A673 (cell line): ENCODE measurements around the gene KIF24. TPM values are rescaled to one million over a fixed set of nuclear protein-coding genes. Genes with fewer than 3 reads are reported as not detected.

ENCODE experiments used
- BruUV-seq: library from RNA; stranded (reverse); fragments of 400-500 nt; replicated peaks from 2 replicates; lab custom pipeline; 2021; lab: Mats Ljungman, UMichigan
- CTCF ChIA-PET: fragments of 300-600 bp; sonication (Branson Sonifier 250); formaldehyde crosslinking; loops from one replicate; lab custom pipeline; 2022; ENCODE audit warnings: antibody characterized with exemption; lab: Charles Lee
- POLR2A ChIA-PET: fragments of 300-600 bp; sonication (Branson Sonifier 250); formaldehyde crosslinking; loops from one replicate; lab custom pipeline; 2022; ENCODE audit warnings: antibody characterized with exemption; ENCODE audit not compliant: low non-redundant PET; lab: Charles Lee
- DNase-seq: peaks from one replicate; pipeline ENCODE4 v3.0.0-alpha.2; 2015; ENCODE audit warnings: low spot score
- H3K27ac ChIP-seq: fragments of 200-600 bp; sonication (generic); 2 replicates; pipeline ENCODE4 v1.5.1; 2016; ENCODE audit warnings: mixed run types, low read depth, mild to moderate bottlenecking, mixed read lengths, antibody characterized with exemption, low read length; ENCODE audit not compliant: poor library complexity, severe bottlenecking
- H3K27me3 ChIP-seq: fragments of 200-600 bp; sonication (generic); replicated peaks from 2 replicates; pipeline ENCODE4 v1.6.1; 2017; ENCODE audit warnings: mixed run types, low read depth, mild to moderate bottlenecking, mixed read lengths, antibody characterized with exemption, low read length; ENCODE audit not compliant: insufficient read depth, poor library complexity
- H3K36me3 ChIP-seq: fragments of 200-600 bp; sonication (generic); 2 replicates; pipeline ENCODE4 v1.6.1; 2016; ENCODE audit warnings: mixed run types, mild to moderate bottlenecking, mixed read lengths, antibody characterized with exemption, low read length; ENCODE audit not compliant: insufficient read depth, poor library complexity, severe bottlenecking
- H3K4me1 ChIP-seq: fragments of 200-600 bp; sonication (generic); 2 replicates; pipeline ENCODE4 v1.6.1; 2017; ENCODE audit warnings: mixed run types, mild to moderate bottlenecking, mixed read lengths, antibody characterized with exemption, low read length; ENCODE audit not compliant: insufficient read depth, poor library complexity, severe bottlenecking
- H3K4me3 ChIP-seq: fragments of 200-600 bp; sonication (generic); 2 replicates; pipeline ENCODE4 v1.5.1; 2016; ENCODE audit warnings: low read depth, mixed run types, mild to moderate bottlenecking, mixed read lengths, low read length; ENCODE audit not compliant: poor library complexity, severe bottlenecking
- H3K9me3 ChIP-seq: fragments of 200-600 bp; sonication (generic); 2 replicates; pipeline ENCODE4 v1.6.1; 2016; ENCODE audit warnings: mixed run types, low read depth, mild to moderate bottlenecking, mixed read lengths, antibody characterized with exemption, low read length; ENCODE audit not compliant: poor library complexity, severe bottlenecking
- CTCF ChIP-seq: fragments of 300-800, 200-600 bp; sonication (generic); conservative IDR thresholded peaks from 2 replicates; pipeline ENCODE4 v1.5.1; 2017; ENCODE audit warnings: low read depth, mild to moderate bottlenecking, antibody characterized with exemption, low read length, moderate library complexity, mixed read lengths
- EZH2 ChIP-seq: fragments of 200-600 bp; sonication (generic); IDR thresholded peaks from 2 replicates; pipeline ENCODE4 v1.6.1; 2017; ENCODE audit warnings: borderline replicate concordance, low read depth, mild to moderate bottlenecking, mixed read lengths, antibody characterized with exemption, low read length; ENCODE audit not compliant: poor library complexity, severe bottlenecking
- intact Hi-C: fragments of 100-400 bp; cut with micrococcal nuclease; formaldehyde crosslinking; loops from one replicate; pipeline ENCODE4 v1.10.0; 2022; ENCODE audit not compliant: unreplicated experiment
- total RNA-seq: library from RNA; stranded (reverse); gene quantifications from 2 replicates; pipeline ENCODE4 v1.2.3, GENCODE V29; 2021

The KIF24 gene
- total RNA-seq, 1 experiment from 2014 or later = 11.6 TPM

GRCh38 chr9:34328500-34328986 is 525 bp downstream of the KIF24 start:
- no peak for TF ChIP-seq EZH2
- TF ChIP-seq CTCF = no peak
- intact Hi-C loops = no loop called here
- H3K36me3 ChIP-seq = no peaks in the 10 kb centered on the region
- H3K4me3 ChIP-seq = peak overlapping the region; percentile 87
- BruUV-seq = TSS peak; percentile 66
- ChIA-PET CTCF (no interaction called here), POLR2A (no interaction called here)
- peak overlapping the region; percentile 91 for H3K27ac ChIP-seq
- H3K9me3 ChIP-seq = no peaks in the 10 kb centered on the region
- H3K4me1 ChIP-seq = peaks cover 36% of the 10 kb centered on the region
- no peak for DNase-seq
- H3K27me3 ChIP-seq = no peaks in the 10 kb centered on the region

- TF ChIP-seq CTCF = no peak
- TF ChIP-seq EZH2 = no peak
- ChIA-PET POLR2A (no interaction called here), CTCF (no interaction called here)
- peak; percentile 49 for DNase-seq
- no peaks in the 10 kb centered on the region for H3K9me3 ChIP-seq
- H3K36me3 ChIP-seq = no peaks in the 10 kb centered on the region
- H3K27ac ChIP-seq = peak overlapping the region; percentile 22
- no peaks in the 10 kb centered on the region for H3K27me3 ChIP-seq
- H3K4me3 ChIP-seq = peak overlapping the region; percentile 8
- H3K4me1 ChIP-seq = peaks cover 35% of the 10 kb centered on the region
- BruUV-seq = no TSS peak
- intact Hi-C loops = no loop called here
Measured at GRCh38 chr9:34326690-34327089, 2.4 kb downstream of the KIF24 start.

- no peak overlapping the region for H3K4me3 ChIP-seq
- POLR2A ChIA-PET = no interaction called here
- TF ChIP-seq EZH2 (no peak), CTCF (no peak)
- no TSS peak for BruUV-seq
- H3K9me3 ChIP-seq = no peaks in the 10 kb centered on the region
- H3K4me1 ChIP-seq = peaks cover 35% of the 10 kb centered on the region
- CTCF ChIA-PET = no interaction called here
- H3K27ac ChIP-seq = peak overlapping the region; percentile 2
- intact Hi-C loops = no loop called here
- no peak for DNase-seq
- H3K27me3 ChIP-seq = no peaks in the 10 kb centered on the region
- H3K36me3 ChIP-seq = no peaks in the 10 kb centered on the region
Measured at GRCh38 chr9:34322899-34323591, 6.0 kb downstream of the KIF24 start.
